Adipocyte (in vitro differentiated cells): ENCODE measurements around the gene LIPI.

Experiments used
- DNase-seq: peaks from one replicate; pipeline ENCODE4 v3.0.0-alpha.2; 2015; ENCODE audit warnings: low read depth
- H3K27me3 ChIP-seq: replicated peaks from 2 replicates; pipeline ENCODE4 v1.7.0; 2013; ENCODE audit warnings: mild to moderate bottlenecking, low read length, moderate library complexity; ENCODE audit not compliant: control insufficient read depth, insufficient read depth
- H3K36me3 ChIP-seq: 2 replicates; pipeline ENCODE4 v1.7.0; 2013; ENCODE audit warnings: low read length, mild to moderate bottlenecking, moderate library complexity; ENCODE audit not compliant: control insufficient read depth, insufficient read depth, severe bottlenecking
- H3K4me1 ChIP-seq: 2 replicates; pipeline ENCODE4 v1.7.0; 2013; ENCODE audit warnings: mild to moderate bottlenecking, low read length, moderate library complexity; ENCODE audit not compliant: control insufficient read depth, insufficient read depth
- H3K4me3 ChIP-seq: 2 replicates; pipeline ENCODE4 v1.7.0; 2013; ENCODE audit warnings: mild to moderate bottlenecking, low read length, moderate library complexity
- H3K9ac ChIP-seq: 2 replicates; pipeline ENCODE4 v1.7.0; 2013; ENCODE audit warnings: mild to moderate bottlenecking, low read length, moderate library complexity
- H3K9me3 ChIP-seq: 2 replicates; pipeline ENCODE4 v1.7.0; 2013; ENCODE audit warnings: mild to moderate bottlenecking, low read length, moderate library complexity; ENCODE audit not compliant: control insufficient read depth

The LIPI gene

GRCh38 chr21:14086553-14086952 is 124.2 kb downstream of the LIPI start:
- DNase-seq = no peak
- no peaks in the 10 kb centered on the region for H3K36me3 ChIP-seq
- H3K9ac ChIP-seq = no peak overlapping the region

GRCh38 chr21:14084701-14085100 is 126.1 kb downstream of the LIPI start:
- no peaks in the 10 kb centered on the region for H3K9me3 ChIP-seq
- H3K4me3 ChIP-seq = no peak overlapping the region
- H3K36me3 ChIP-seq = no peaks in the 10 kb centered on the region
- DNase-seq = no peak
- no peaks in the 10 kb centered on the region for H3K4me1 ChIP-seq
- H3K9ac ChIP-seq = no peak overlapping the region
- H3K27me3 ChIP-seq = no peaks in the 10 kb centered on the region

More at GRCh38 chr21:14086553-14086952, 124.2 kb downstream of the LIPI start:
- Histone ChIP-seq H3K9me3 (no peaks in the 10 kb centered on the region), H3K27me3 (no peaks in the 10 kb centered on the region), H3K4me3 (no peak overlapping the region), H3K4me1 (no peaks in the 10 kb centered on the region)

GRCh38 chr21:14084068-14084501 is 126.7 kb downstream of the LIPI start:
- no peaks in the 10 kb centered on the region for H3K4me1 ChIP-seq
- no peak for DNase-seq
- no peak overlapping the region for H3K9ac ChIP-seq
- no peaks in the 10 kb centered on the region for H3K9me3 ChIP-seq
- H3K4me3 ChIP-seq = no peak overlapping the region
- H3K36me3 ChIP-seq = no peaks in the 10 kb centered on the region
- no peaks in the 10 kb centered on the region for H3K27me3 ChIP-seq

GRCh38 chr21:14080764-14081096 is 130.0 kb downstream of the LIPI start:
- Histone ChIP-seq H3K9me3 (no peaks in the 10 kb centered on the region), H3K4me1 (no peaks in the 10 kb centered on the region), H3K9ac (no peak overlapping the region), H3K36me3 (no peaks in the 10 kb centered on the region), H3K27me3 (no peaks in the 10 kb centered on the region), H3K4me3 (no peak overlapping the region)
- DNase-seq = no peak

- Histone ChIP-seq H3K36me3 (no peaks in the 10 kb centered on the region), H3K4me3 (no peak overlapping the region), H3K4me1 (no peaks in the 10 kb centered on the region), H3K9ac (no peak overlapping the region), H3K9me3 (no peaks in the 10 kb centered on the region), H3K27me3 (no peaks in the 10 kb centered on the region)
- DNase-seq = no peak
Observed at GRCh38 chr21:14080040-14080763, 130.6 kb downstream of the LIPI start.

- DNase-seq = no peak
- no peaks in the 10 kb centered on the region for H3K27me3 ChIP-seq
- H3K4me3 ChIP-seq = no peak overlapping the region
- no peaks in the 10 kb centered on the region for H3K4me1 ChIP-seq
- no peaks in the 10 kb centered on the region for H3K36me3 ChIP-seq
- H3K9ac ChIP-seq = no peak overlapping the region
- no peaks in the 10 kb centered on the region for H3K9me3 ChIP-seq
Observed at GRCh38 chr21:14078746-14079375, 131.9 kb downstream of the LIPI start.

GRCh38 chr21:14076143-14076806 is 134.5 kb downstream of the LIPI start:
- Histone ChIP-seq H3K27me3 (no peaks in the 10 kb centered on the region), H3K36me3 (no peaks in the 10 kb centered on the region), H3K9me3 (no peaks in the 10 kb centered on the region), H3K4me1 (no peaks in the 10 kb centered on the region), H3K9ac (no peak overlapping the region), H3K4me3 (no peak overlapping the region)
- DNase-seq = no peak

- DNase-seq = no peak
- no peak overlapping the region for H3K9ac ChIP-seq
- no peak overlapping the region for H3K4me3 ChIP-seq
- no peaks in the 10 kb centered on the region for H3K9me3 ChIP-seq
- H3K27me3 ChIP-seq = no peaks in the 10 kb centered on the region
- H3K36me3 ChIP-seq = no peaks in the 10 kb centered on the region
- H3K4me1 ChIP-seq = no peaks in the 10 kb centered on the region
Observed at GRCh38 chr21:14075346-14076142, 135.2 kb downstream of the LIPI start.

GRCh38 chr21:14074177-14074576 is 136.6 kb downstream of the LIPI start:
- no peaks in the 10 kb centered on the region for H3K36me3 ChIP-seq
- no peak for DNase-seq
- no peaks in the 10 kb centered on the region for H3K27me3 ChIP-seq
- H3K4me1 ChIP-seq = no peaks in the 10 kb centered on the region
- no peaks in the 10 kb centered on the region for H3K9me3 ChIP-seq
- no peak overlapping the region for H3K4me3 ChIP-seq
- H3K9ac ChIP-seq = no peak overlapping the region

- DNase-seq = no peak
- no peaks in the 10 kb centered on the region for H3K27me3 ChIP-seq
Observed at GRCh38 chr21:14073615-14074014, 137.1 kb downstream of the LIPI start.

More at GRCh38 chr21:14073615-14074014, 137.1 kb downstream of the LIPI start:
- no peaks in the 10 kb centered on the region for H3K9me3 ChIP-seq
- no peak overlapping the region for H3K4me3 ChIP-seq
- H3K4me1 ChIP-seq = no peaks in the 10 kb centered on the region
- no peak overlapping the region for H3K9ac ChIP-seq
- no peaks in the 10 kb centered on the region for H3K36me3 ChIP-seq
